ENCODE results near the gene TALDO1. TPM values are rescaled to one million over a fixed set of nuclear protein-coding genes. Genes with fewer than 3 reads are reported as not detected.
A peak's percentile ranks its signal among the peaks of the same experiment; 100 is the strongest.

TALDO1 gene
- total RNA-seq, 1 experiment from 2014 or later, result 266 TPM

DNA sequence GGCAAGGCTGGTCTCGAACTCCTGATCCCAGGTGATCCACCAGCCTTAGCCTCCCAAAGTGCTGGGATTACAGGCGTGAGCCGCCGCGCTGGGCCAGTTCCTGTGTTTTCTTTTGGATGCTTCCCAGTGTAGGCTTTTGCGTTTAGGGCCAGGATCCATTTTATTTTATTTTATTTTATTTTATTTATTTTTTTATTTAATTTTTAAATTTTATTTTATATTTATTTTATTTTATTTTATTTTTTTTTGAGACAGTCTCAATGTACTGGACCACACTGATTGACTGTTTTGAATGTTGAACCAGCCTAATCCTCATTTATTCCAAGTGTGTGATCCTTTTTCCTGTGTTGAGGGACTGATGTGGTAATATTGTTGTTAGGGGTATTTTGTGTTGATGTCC is 32.8 kb upstream of the TALDO1 start:
- no peak for DNase-seq (ENCODE audit: low read depth)

DNA sequence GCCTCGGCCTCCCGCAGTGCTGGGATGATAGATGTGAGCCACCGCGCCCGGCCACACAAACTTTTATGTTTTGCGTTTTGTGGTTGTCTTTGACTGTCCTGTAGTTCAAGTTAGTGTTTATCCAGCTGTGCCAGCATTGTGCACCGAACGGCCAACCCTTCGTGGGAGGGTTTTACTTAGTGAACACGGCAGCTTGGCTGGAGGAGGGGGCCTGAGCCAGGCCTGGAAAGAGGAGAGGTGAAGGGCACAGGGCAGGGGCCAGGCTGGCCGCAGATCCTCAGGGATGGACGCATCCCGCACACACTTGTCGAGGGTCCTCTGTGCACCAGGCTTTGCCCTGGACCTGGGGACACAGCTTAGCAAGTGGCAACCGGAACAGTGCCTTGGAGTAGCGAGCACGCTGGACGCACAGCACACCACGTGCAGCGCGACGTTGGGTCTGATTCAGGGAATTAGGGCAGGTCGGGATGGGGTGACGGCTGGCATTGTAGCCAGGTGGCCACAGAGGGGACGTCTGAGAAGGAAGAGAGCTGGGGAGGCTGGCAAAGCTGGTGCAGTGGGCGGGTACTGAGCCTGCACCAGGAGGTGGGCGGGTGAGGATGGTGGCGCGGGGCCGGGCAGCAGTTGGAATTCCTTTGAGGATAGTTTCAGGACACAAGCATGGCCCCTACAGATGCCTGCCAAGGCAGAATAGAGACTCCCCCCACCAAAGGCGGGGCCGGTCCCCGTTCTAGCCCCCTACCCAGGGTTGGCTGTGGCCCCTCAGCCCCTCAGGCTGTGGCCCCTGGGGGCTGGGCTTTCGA is 27.8 kb upstream of the TALDO1 start:
- no peak for DNase-seq (ENCODE audit: low read depth)

DNA sequence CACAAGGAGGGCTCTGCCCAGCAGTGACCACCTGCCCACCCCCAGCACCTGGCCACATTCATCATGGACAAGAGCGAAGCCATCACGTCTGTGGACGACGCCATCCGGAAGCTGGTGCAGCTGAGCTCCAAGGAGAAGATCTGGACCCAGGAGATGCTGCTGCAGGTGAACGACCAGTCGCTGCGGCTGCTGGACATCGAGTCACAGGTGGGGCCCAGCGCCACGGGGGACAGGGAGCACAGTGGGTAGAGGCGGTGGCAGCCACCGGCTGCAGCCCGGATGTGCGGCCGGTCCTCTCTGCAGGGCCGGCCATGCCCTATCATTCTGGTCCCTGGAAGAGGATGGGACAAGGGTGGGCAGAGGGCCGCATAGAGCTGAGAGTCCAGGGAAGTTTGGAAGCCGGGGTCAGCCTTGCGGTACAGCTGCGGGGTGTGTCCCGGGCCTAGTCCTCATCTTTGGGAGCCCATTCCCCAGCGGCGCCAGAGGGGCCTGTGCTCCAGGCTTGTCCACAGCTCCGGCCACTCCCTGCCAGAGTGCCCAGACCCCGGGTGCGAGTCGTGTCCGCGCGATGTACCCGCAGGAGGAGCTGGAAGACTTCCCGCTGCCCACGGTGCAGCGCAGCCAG is 27.1 kb upstream of the TALDO1 start:
- DNase-seq (ENCODE audit: low read depth), result no peak

DNA sequence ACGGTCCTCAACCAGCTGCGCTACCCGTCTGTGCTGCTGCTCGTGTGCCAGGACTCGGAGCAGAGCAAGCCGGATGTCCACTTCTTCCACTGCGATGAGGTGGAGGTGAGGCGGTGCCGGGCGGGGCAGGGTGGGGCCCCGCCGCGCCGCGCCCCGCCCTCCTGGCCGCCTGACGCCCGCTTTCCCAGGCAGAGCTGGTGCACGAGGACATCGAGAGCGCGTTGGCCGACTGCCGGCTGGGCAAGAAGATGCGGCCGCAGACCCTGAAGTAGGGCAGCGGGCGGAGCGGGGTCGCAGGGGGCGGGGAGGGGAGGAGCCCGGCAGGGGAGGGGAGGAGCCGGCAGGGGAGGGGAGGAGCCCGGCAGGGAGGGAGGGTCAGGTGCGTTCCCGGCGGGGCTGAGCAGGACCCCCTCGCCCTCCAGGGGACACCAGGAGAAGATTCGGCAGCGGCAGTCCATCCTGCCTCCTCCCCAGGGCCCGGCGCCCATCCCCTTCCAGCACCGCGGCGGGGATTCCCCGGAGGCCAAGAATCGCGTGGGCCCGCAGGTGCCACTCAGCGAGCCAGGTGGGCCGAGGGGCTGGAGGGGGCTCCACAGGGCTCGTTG is 26.5 kb upstream of the TALDO1 start:
- DNase-seq (ENCODE audit: low read depth), result no peak

DNA sequence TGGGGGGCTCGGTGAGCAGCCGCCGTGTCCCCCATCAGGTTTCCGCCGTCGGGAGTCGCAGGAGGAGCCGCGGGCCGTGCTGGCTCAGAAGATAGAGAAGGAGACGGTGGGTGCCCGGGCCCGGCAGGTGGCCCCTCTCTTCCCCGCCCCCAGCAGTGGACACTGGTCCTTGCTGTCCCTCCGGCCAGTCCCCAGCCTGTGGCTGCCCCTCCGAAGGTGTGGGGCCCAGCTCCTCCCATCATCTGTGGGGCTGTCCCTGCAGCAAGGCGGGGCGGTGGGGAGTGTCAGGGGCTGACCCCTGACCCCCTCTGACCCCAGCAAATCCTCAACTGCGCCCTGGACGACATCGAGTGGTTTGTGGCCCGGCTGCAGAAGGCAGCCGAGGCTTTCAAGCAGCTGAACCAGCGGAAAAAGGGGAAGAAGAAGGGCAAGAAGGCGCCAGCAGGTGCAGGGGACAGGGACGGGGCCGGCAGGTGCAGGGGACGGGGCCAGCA is 26.0 kb upstream of the TALDO1 start:
- no peak for DNase-seq (ENCODE audit: low read depth)

GRCh38 chr11:721741-722345 is 25.4 kb upstream of the TALDO1 start:
- DNase-seq (ENCODE audit: low read depth), result no peak

DNA sequence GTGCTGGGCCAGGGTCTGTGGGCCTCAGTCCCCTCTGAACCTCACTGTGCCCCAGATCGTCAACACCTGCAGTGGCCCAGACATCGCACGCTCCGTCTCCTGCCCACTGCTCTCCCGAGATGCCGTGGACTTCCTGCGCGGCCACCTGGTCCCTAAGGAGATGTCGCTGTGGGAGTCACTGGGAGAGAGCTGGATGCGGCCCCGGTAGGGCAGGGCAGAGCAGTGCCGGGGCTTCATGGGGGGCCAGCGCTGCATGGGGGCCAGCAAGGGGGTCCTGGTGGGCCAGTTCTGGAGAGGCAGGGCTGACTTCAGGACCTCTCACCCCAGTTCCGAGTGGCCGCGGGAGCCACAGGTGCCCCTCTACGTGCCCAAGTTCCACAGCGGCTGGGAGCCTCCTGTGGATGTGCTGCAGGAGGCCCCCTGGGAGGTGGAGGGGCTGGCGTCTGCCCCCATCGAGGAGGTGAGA is 24.9 kb upstream of the TALDO1 start:
- no peak for DNase-seq (ENCODE audit: low read depth)

- DNase-seq (ENCODE audit: low read depth), result peak; percentile 29
Measured at GRCh38 chr11:723120-723883, 24.0 kb upstream of the TALDO1 start.

GRCh38 chr11:724049-724777 is 23.1 kb upstream of the TALDO1 start:
- DNase-seq (ENCODE audit: low read depth), result no peak

- no peak for DNase-seq (ENCODE audit: low read depth)
Measured at GRCh38 chr11:724778-725386, 22.4 kb upstream of the TALDO1 start.

DNA sequence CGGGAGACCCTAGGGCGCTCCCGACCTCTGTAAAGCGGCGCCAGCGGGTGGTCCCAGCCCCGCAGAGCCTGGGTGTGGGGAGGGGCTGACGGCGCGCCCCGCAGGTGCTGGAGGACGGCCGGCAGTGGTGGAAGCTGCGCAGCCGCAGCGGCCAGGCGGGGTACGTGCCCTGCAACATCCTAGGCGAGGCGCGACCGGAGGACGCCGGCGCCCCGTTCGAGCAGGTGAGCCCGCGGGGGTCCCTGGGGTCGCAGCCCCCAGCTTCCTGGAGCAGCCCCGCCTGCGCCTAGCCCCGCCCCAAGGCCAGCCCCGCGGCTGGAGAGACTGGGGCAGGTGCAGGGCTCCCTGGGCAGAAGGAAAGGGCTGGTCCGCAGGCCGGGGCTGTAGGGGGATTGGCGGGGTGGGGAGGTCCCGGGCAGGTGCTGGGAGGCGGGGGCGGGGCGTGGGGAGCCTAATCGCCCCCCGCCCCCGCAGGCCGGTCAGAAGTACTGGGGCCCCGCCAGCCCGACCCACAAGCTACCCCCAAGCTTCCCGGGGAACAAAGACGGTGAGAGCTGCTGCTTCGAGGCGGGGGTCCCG is 21.6 kb upstream of the TALDO1 start:
- DNase-seq (ENCODE audit: low read depth), result no peak

- DNase-seq (ENCODE audit: low read depth), result no peak
Measured at GRCh38 chr11:726278-727220, 20.7 kb upstream of the TALDO1 start.

GRCh38 chr11:727281-727701 is 20.0 kb upstream of the TALDO1 start:
- DNase-seq (ENCODE audit: low read depth), result no peak

- peak; percentile 81 for DNase-seq (ENCODE audit: low read depth)
Measured at GRCh38 chr11:727859-728748, 19.2 kb upstream of the TALDO1 start.

DNA sequence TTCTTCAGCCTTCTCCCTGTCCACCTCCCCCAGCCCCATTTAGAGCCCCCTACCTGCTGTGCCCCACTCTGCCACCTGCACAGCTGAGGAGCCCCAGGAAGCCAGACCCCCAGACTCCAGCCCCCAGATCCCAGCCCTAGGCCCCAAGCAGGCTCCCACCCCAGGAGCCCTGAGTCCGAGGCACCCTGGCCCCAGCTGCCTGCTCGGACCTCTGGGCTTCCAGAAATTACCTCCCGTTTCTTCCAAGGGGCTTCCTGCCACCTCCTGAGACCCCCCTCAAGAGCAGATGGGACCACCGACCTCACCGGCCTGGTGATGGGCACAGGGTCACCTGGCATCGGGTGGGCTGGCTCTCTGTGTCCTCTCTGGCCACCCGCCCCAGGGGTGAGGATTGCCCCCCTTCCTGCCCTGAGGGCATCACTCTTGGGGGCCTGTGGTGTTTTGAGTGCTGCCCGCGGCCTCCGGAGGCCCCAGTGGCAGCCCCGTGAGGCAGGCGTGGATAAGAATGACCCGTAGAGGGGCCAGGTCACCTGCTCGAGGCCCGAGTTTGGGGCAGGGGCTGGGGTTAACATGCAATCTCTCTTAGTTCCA is 18.3 kb upstream of the TALDO1 start:
- no peak for DNase-seq (ENCODE audit: low read depth)

DNA sequence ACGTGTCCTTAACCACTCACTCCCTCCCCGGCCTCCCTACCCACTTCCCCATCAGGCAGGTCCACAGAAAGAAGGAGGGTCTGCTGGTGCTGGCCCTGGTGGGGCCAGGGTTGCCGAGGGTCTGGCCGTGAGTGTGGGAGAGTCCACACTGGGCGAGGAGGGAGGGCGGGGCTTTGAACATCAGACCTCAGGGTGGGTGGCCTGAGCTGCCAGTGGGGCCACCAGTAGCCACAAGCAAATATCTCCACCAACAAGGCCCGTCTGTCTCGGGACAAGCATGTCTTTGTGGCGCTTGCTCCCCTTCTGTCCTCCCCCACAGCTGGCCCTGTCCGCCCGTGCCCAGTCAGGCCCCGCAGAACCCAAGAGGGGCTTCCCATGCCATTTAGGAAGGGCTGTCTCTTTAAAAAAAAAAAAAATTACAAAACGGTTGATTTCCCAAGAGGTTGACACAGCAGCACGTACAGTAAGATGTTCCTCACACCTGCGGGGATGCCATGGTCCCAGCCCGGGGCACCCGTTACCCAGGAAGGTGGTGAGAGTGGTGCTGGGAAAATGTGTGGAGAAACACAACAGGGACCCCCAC is 17.7 kb upstream of the TALDO1 start:
- DNase-seq (ENCODE audit: low read depth), result no peak

GRCh38 chr11:733072-733471 is 14.2 kb upstream of the TALDO1 start:
- no peak for DNase-seq (ENCODE audit: low read depth)
